Measurements from ENCODE around the gene CEL. TPM values are rescaled to one million over a fixed set of nuclear protein-coding genes. Genes with fewer than 3 reads are reported as not detected.
"Not testable (repeated sequence)": the region's sequence is repeated elsewhere in the genome, so short reads cannot be mapped to it uniquely, and the experiment has no call there.

The CEL gene
- total RNA-seq, 6 experiments from 2014 or later = 0.19 to 0.35 (median 0.26) TPM; not detected in 2

GRCh38 chr9:133071484-133072150 is 9.8 kb downstream of the CEL start:
- intact Hi-C loops (cut with DNase I) = no loop called here
- WGBS (ENCODE audit: insufficient coverage, low coverage, low lambda C conversion rate, missing lambda C conversion rate) = no CpG with 5 or more reads among the region's 33 CpGs
- no peak overlapping the region for H3K27ac ChIP-seq
- H3K27me3 ChIP-seq = no peaks in the 10 kb centered on the region
- no peak overlapping the region for H3K4me3 ChIP-seq
- no peaks in the 10 kb centered on the region for H3K9me3 ChIP-seq
- H3K4me1 ChIP-seq = no peaks in the 10 kb centered on the region
- TF ChIP-seq POLR2A (IDR thresholded peaks at IDR 0.05) = no peak
- no peak for TF ChIP-seq CTCF (IDR thresholded peaks at IDR 0.05)
- H3K36me3 ChIP-seq = no peaks in the 10 kb centered on the region
- DNase-seq = peak in 1 of 3 donors; percentile 22
- ATAC-seq = no peak

- H3K4me3 ChIP-seq; ATAC-seq; DNase-seq; H3K36me3 ChIP-seq; H3K9me3 ChIP-seq; H3K4me1 ChIP-seq; H3K27ac ChIP-seq; intact Hi-C loops (cut with DNase I); H3K27me3 ChIP-seq: not testable (repeated sequence)
- no CpG with 5 or more reads among the region's 5 CpGs for WGBS (ENCODE audit: insufficient coverage, low coverage, low lambda C conversion rate, missing lambda C conversion rate)
Observed at GRCh38 chr9:133072210-133072609, 10.4 kb downstream of the CEL start.

GRCh38 chr9:133073086-133074014 is 11.6 kb downstream of the CEL start:
- Histone ChIP-seq H3K4me3 (no peak overlapping the region), H3K36me3 (no peaks in the 10 kb centered on the region), H3K4me1 (no peaks in the 10 kb centered on the region), H3K27me3 (no peaks in the 10 kb centered on the region), H3K27ac (no peak overlapping the region), H3K9me3 (no peaks in the 10 kb centered on the region)
- ATAC-seq (no peak), DNase-seq (no peak)
- intact Hi-C loops (cut with DNase I) = no loop called here
- TF ChIP-seq POLR2A (IDR thresholded peaks at IDR 0.05) = no peak
- no peak for TF ChIP-seq CTCF (IDR thresholded peaks at IDR 0.05)
- WGBS (ENCODE audit: insufficient coverage, low coverage, low lambda C conversion rate, missing lambda C conversion rate) = 80% methylated on average over 10 of the region's 12 CpGs

- H3K4me1 ChIP-seq = no peaks in the 10 kb centered on the region
- ATAC-seq (no peak), DNase-seq (no peak)
- no peaks in the 10 kb centered on the region for H3K9me3 ChIP-seq
- intact Hi-C loops (cut with DNase I) = no loop called here
- H3K27me3 ChIP-seq = no peaks in the 10 kb centered on the region
- H3K27ac ChIP-seq = no peak overlapping the region
- no peak overlapping the region for H3K4me3 ChIP-seq
- WGBS (ENCODE audit: insufficient coverage, low coverage, low lambda C conversion rate, missing lambda C conversion rate) = 57% methylated on average over 3 of the region's 8 CpGs
- no peaks in the 10 kb centered on the region for H3K36me3 ChIP-seq
- TF ChIP-seq POLR2A (IDR thresholded peaks at IDR 0.05) (no peak), CTCF (IDR thresholded peaks at IDR 0.05) (no peak)
Observed at GRCh38 chr9:133074111-133074651, 12.4 kb downstream of the CEL start.
